Gastroesophageal sphincter (tissue), 2 donors: ENCODE measurements around the gene ARHGEF7.
"Not testable (repeated sequence)": the region's sequence is repeated elsewhere in the genome, so short reads cannot be mapped to it uniquely, and the experiment has no call there.

ENCODE experiments used
- EP300 ChIP-seq: sonication (generic); formaldehyde crosslinking; IDR thresholded peaks from one replicate; pipeline ENCODE4 v1.6.1; 2017; ENCODE audit warnings: antibody characterized with exemption, mild to moderate bottlenecking
- POLR2A ChIP-seq, 2 donors: fragments of 450-650 bp; IDR thresholded peaks; one replicate each; pipeline ENCODE4 v1.6.1; 2017; ENCODE audit warnings: antibody characterized with exemption in 2 of 2, mild to moderate bottlenecking in 2 of 2, moderate library complexity in 1 of 2
- POLR2AphosphoS5 ChIP-seq: sonication (generic); formaldehyde crosslinking; IDR thresholded peaks from one replicate; pipeline ENCODE4 v1.6.1; 2017; ENCODE audit warnings: antibody characterized with exemption

DNA sequence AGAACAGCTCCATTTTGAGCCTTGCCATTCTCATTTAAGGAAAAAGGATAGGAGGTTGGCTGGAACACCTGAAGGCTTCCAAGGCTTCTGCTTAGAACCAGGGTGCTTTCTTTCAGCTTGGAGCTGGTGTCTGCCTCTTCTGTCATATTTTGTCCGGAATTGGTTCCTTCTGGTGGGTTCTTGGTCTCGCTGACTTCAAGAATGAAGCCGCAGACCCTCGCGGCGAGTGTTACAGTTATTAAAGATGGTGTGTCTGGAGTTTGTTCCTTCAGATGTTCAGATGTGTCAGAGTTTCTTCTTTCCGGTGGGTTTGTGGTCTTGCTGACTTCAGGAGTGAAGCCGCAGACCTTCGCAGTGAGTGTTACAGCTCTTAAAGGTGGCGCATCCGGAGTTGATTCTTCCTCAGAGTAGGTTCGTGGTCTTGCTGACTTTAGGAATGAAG is 74.0 kb downstream of the ARHGEF7 start:
- not testable (repeated sequence) for TF ChIP-seq EP300; POLR2A (IDR thresholded peaks at IDR 0.05); POLR2AphosphoS5
